ENCODE measurements around the gene AKT1.
A peak's percentile ranks its signal among the peaks of the same experiment; 100 is the strongest.

AKT1 gene

DNA sequence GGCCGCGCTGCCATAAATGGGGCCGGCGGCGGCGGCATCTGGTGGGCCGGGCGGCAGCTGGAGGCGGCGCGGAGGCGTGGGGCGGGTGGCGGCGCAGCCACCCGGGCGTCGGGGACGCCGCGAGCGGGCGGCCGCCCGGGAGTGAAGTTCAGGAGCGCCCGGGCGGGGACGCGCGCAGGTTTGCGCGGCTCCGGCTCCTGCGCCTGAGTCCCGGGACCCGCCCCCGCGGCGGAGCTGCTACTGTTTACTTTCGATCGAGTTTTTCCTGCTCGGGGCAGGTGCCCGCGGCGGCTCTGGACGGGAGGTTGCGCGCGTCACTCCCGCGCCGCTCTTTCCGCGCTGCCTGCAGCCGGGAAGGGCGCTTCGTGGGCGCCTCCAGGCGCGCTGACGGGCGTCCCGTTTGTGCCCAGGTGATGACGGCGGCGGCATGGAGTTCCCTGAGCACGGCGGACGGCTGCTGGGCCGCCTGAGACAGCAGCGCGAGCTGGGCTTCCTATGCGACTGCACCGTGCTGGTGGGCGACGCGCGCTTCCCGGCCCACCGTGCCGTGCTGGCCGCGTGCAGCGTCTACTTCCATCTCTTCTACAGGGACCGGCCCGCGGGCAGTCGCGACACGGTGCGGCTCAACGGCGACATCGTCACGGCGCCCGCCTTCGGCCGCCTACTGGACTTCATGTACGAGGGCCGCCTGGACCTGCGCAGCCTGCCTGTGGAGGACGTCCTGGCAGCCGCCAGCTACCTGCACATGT, 5.4 kb upstream of the AKT1 start, which contains the start of gene ZBTB42:
Gene ZBTB42 (plus strand): TSS at position 331 of the 749 bp plus-strand sequence. CDS start 97 bp downstream, at position 428.
- H3K4me3 ChIP-seq (ENCODE audit: low read depth, low read length): peak within 1 kb of the TSS; percentile 63
- TF ChIP-seq, protein P1, sequence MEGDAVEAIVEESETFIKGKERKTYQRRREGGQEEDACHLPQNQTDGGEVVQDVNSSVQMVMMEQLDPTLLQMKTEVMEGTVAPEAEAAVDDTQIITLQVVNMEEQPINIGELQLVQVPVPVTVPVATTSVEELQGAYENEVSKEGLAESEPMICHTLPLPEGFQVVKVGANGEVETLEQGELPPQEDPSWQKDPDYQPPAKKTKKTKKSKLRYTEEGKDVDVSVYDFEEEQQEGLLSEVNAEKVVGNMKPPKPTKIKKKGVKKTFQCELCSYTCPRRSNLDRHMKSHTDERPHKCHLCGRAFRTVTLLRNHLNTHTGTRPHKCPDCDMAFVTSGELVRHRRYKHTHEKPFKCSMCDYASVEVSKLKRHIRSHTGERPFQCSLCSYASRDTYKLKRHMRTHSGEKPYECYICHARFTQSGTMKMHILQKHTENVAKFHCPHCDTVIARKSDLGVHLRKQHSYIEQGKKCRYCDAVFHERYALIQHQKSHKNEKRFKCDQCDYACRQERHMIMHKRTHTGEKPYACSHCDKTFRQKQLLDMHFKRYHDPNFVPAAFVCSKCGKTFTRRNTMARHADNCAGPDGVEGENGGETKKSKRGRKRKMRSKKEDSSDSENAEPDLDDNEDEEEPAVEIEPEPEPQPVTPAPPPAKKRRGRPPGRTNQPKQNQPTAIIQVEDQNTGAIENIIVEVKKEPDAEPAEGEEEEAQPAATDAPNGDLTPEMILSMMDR (IDR thresholded peaks at IDR 0.05; ENCODE audit: control insufficient read depth, extremely low read depth, insufficient read depth): 0 out of 2 replicates have a peak, but pooled peaks have one; percentile 18
- peak; percentile 82 for DNase-seq (ENCODE audit: low read depth)

DNA sequence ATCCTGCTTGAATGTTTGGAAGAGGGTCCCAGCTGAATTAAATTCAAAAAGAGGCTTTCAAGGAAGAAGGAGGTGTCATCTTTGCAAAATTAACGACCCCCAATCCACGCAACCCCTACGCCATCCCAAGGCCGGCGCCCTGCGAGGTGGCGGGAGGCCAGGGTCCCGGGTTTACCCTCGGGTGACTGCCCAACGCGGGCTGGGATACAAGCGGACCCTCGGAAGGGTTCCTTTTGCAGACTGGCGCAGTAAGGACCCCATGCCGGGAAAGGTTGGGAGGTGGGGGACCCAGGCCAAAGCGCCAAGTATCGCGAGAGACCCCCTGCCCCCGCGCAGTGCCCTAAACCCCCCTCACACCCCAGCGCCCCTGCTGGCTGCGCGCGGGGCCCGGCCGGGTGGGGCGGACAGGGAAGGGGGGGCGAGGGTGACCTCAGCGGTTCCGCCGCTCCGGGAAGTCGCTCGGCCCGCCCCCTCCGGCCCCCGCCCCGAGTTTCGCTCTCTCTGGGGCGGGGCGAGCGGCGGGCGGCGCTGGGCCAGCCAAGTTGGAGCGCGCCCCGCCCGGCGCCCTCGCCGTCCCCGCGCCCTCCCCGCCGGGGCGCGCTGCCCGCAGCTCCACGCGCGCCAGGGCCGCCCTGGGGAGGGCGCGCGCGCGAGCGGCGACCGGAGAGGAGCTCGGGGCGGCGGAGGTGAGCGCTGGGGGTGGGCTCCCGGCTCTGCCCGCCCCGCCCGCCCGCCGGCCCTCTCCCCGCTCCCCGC, 4.6 kb upstream of the AKT1 start:
- no peak for DNase-seq (ENCODE audit: low read depth)
- TF ChIP-seq, protein P1 (IDR thresholded peaks at IDR 0.05; ENCODE audit: control insufficient read depth, extremely low read depth, insufficient read depth): peak; percentile 39
- peak overlapping the region; percentile 55 for H3K4me3 ChIP-seq (ENCODE audit: low read depth, low read length)

DNA sequence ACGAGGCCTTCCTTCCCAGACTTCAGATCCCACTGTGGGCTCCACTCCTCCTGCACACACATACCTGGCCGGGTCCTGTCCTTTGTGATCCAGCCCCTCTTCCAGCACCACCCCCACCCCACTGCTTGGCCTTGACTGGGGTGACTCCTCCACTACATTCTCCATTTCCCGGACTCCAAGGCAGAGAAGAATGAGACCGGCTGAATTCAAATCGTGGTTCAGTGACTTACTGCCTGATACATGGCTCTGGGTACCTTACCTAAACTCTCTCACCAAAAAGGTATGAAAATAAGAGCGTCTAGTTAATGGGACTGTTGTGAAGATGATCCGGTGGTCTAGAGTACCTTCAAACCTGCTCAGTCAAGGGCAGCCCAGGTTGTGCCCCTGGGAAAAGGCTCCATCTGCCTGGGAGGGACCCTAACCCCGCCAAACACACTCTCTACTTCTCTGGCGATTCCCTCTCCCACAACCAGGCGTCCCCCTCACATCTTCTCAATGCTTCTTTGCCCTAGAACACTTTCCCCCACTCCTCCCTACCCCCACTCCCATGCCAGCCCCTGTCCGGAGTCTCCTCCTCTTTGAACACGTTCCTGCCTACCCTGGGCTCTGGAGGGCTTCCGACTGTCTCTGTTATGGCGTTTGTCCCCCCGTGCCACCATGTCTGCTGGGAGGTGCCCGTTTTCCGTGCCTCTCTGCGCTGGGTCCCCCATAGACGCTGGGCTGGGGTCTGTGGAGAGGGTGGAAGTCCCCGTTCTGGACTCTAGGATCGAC, 3.9 kb upstream of the AKT1 start:
- peak overlapping the region; percentile 55 for H3K4me3 ChIP-seq (ENCODE audit: low read depth, low read length)
- no peak for DNase-seq (ENCODE audit: low read depth)
- TF ChIP-seq, protein P1 (IDR thresholded peaks at IDR 0.05; ENCODE audit: control insufficient read depth, extremely low read depth, insufficient read depth): no peak

DNA sequence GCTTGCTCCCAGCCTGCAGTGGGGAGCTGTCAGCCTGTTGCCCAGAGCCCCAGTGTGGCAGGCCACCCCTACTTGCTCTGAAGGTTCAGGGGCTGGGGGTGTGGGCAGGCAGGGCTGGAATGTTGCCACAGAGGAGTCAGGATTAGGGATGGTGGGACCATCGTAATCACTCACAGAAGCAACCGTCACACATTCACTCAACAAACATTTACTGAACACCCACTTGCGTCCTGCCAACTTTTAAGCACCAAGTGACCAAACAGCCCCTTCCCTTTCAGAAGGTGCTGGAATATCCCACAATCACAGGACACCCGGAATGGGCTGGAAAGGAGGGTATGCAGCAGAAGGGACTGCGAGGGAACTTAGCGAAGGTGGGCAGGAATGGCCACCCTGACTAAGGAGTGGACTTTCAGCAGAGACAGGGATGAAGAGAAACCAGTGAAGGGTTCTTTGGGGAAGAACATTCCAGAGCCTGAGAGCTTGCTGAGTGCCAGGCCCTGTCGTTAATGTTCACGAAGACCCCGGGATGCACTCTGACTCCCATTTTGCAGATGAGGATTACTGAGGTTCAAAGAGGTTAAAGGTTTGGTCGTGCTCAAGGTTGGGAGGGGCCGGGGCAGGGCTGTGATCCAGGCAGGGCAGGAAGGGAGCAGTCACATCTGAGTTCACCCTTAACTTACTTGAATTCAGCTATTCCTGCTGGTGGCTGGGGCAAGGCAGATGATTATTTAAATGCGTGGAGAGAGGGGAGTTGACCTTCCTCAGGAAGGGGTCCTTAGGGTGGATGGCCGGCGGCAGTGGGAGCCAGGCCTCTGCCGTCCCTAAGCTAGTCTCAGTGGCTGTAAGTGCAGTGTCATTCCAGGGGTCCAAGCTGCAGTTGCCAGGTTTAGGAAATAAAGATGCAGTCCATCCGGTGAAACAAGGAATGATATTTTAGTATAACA, 3.0 kb upstream of the AKT1 start:
- DNase-seq (ENCODE audit: low read depth): no peak
- TF ChIP-seq, protein P1 (IDR thresholded peaks at IDR 0.05; ENCODE audit: control insufficient read depth, extremely low read depth, insufficient read depth): no peak
- H3K4me3 ChIP-seq (ENCODE audit: low read depth, low read length): no peak overlapping the region

DNA sequence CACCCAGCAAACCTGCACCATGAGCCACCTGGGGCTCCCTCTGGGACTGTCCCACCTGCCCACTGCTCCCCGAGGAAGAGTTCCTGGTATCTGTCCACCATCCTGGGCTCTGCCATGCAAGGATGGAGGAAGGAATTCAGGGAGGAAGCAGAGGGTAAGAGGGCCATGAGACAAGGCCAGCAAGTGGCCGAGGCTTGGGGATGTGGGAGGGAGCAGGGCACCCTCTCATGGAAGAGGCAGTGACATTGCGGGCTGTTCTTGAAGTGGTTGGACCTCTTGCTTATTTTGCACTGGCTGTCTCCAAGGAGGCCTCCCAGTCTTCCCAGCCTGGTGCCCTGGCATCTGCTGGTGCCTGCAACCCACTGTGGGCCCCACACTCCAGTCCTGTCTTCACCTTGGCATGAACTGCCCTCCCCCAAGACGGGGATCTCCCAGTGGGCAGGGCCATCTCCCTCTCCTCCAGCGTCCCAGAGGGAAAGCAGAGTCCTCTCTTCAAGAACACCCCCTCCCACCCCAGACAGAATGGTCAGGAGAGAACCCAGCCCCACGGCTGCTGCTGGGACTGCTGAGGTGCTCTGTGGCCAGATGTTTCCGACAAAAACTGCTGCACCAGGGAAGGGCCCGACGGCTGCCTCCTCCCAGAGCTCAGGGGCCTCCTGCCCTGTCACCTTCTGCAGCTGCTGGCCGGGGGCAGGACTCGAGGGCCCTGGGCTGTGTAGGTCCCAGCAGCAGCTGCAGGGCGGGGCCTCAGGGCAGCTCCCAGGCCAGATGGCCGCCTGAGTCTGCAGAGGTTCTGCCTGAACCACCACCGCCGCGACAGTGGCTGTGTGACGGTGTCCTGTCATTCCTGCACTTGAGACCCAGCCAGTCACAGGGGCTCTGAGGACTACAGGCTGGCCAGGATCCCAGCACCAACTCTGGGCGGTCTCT, 1.8 kb upstream of the AKT1 start:
- DNase-seq (ENCODE audit: low read depth): no peak

More for the DNA sequence above, 1.8 kb upstream of the AKT1 start:
- H3K4me3 ChIP-seq (ENCODE audit: low read depth, low read length): no peak overlapping the region
- TF ChIP-seq, protein P1 (IDR thresholded peaks at IDR 0.05; ENCODE audit: control insufficient read depth, extremely low read depth, insufficient read depth): no peak
